Measurements from ENCODE around the gene TMEM183A. TPM values are rescaled to one million over a fixed set of nuclear protein-coding genes. Genes with fewer than 3 reads are reported as not detected.

TMEM183A gene
- total and polyA plus RNA-seq, 12 donors: 23.4 to 67.2 (median 52.8) TPM

GRCh38 chr1:203049576-203050180 is 42.5 kb downstream of the TMEM183A start:
- no peak overlapping the region for H3K4me3 ChIP-seq
- TF ChIP-seq POLR2A (IDR thresholded peaks at IDR 0.05): no peak
- TF ChIP-seq, protein P1, sequence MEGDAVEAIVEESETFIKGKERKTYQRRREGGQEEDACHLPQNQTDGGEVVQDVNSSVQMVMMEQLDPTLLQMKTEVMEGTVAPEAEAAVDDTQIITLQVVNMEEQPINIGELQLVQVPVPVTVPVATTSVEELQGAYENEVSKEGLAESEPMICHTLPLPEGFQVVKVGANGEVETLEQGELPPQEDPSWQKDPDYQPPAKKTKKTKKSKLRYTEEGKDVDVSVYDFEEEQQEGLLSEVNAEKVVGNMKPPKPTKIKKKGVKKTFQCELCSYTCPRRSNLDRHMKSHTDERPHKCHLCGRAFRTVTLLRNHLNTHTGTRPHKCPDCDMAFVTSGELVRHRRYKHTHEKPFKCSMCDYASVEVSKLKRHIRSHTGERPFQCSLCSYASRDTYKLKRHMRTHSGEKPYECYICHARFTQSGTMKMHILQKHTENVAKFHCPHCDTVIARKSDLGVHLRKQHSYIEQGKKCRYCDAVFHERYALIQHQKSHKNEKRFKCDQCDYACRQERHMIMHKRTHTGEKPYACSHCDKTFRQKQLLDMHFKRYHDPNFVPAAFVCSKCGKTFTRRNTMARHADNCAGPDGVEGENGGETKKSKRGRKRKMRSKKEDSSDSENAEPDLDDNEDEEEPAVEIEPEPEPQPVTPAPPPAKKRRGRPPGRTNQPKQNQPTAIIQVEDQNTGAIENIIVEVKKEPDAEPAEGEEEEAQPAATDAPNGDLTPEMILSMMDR (IDR thresholded peaks at IDR 0.05): no peak
- peaks cover 0 to 6% of the 10 kb centered on the region in 2 donors for H3K4me1 ChIP-seq (replicated peaks in 1 of 2)
- no peaks in the 10 kb centered on the region for H3K36me3 ChIP-seq (replicated peaks in 1 of 2)
- H3K27ac ChIP-seq: no peak overlapping the region
- WGBS, 4 donors: 81 to 93% (median 86%) methylated on average over 10 to 14 of the region's 14 CpGs
- H3K27me3 ChIP-seq: peaks cover 6% of the 10 kb centered on the region
- H3K9me3 ChIP-seq (replicated peaks in 1 of 3): no peaks in the 10 kb centered on the region
- DNase-seq: no peak
- intact Hi-C loops (cut with DNase I): loop anchor here in 1 of 2 donors (10.0 kb wide), 1 partner anchor 65 kb away; no protein-coding TSS in a partner anchor

DNA sequence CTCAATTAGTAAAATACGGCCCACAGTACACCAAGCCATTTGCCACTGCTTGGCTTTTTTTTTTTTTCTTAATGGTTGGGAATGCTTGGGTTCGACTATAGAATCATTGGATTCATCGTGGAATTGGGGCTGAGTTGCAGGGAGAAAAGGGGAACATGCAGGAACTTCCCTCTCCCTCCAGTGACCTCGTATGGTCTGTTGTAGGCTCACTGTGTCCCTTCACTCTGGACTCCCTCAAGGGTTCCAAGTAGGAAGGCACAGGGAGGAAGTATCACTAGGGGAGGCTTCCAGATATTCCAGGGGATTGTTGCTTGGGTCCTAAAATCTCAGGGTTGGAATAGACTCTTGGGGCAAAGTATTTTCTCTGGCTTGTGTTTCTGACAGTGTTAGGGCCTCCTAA is 43.7 kb downstream of the TMEM183A start:
- Histone ChIP-seq H3K27ac (no peak overlapping the region), H3K4me3 (no peak overlapping the region), H3K36me3 (replicated peaks in 1 of 2) (no peaks in the 10 kb centered on the region), H3K9me3 (replicated peaks in 1 of 3) (no peaks in the 10 kb centered on the region), H3K27me3 (peaks cover 3% of the 10 kb centered on the region), H3K4me1 (replicated peaks in 1 of 2) (peaks cover 0 to 6% of the 10 kb centered on the region in 2 donors)
- no peak for DNase-seq
- intact Hi-C loops (cut with DNase I): no loop called here
- TF ChIP-seq, protein P1 (IDR thresholded peaks at IDR 0.05): no peak
- no peak for TF ChIP-seq POLR2A (IDR thresholded peaks at IDR 0.05)
- 71 to 86% (median 78%) methylated on average over 4 of the region's 4 CpGs for WGBS, 4 donors

GRCh38 chr1:203051841-203052324 is 44.7 kb downstream of the TMEM183A start:
- H3K9me3 ChIP-seq (replicated peaks in 1 of 3): no peaks in the 10 kb centered on the region
- no peaks in the 10 kb centered on the region for H3K36me3 ChIP-seq (replicated peaks in 1 of 2)
- intact Hi-C loops (cut with DNase I): no loop called here
- no peak overlapping the region for H3K4me3 ChIP-seq
- DNase-seq: no peak
- TF ChIP-seq, protein P1 (IDR thresholded peaks at IDR 0.05): no peak
- no peak for TF ChIP-seq POLR2A (IDR thresholded peaks at IDR 0.05)
- peaks cover 0 to 6% of the 10 kb centered on the region in 2 donors for H3K4me1 ChIP-seq (replicated peaks in 1 of 2)
- H3K27me3 ChIP-seq: peaks cover 3% of the 10 kb centered on the region
- H3K27ac ChIP-seq: no peak overlapping the region
- 49 to 67% (median 61%) methylated on average over 12 to 20 of the region's 20 CpGs for whole genome bisulfite sequencing, 4 donors

GRCh38 chr1:203052601-203053000 is 45.4 kb downstream of the TMEM183A start:
- no peaks in the 10 kb centered on the region for H3K9me3 ChIP-seq (replicated peaks in 1 of 3)
- H3K27me3 ChIP-seq: peaks cover 3% of the 10 kb centered on the region
- no peak overlapping the region for H3K27ac ChIP-seq
- H3K36me3 ChIP-seq (replicated peaks in 1 of 2): no peaks in the 10 kb centered on the region
- no peak for DNase-seq
- H3K4me3 ChIP-seq: no peak overlapping the region
- no peaks in the 10 kb centered on the region for H3K4me1 ChIP-seq (replicated peaks in 1 of 2)
- intact Hi-C loops (cut with DNase I): no loop called here
- TF ChIP-seq POLR2A (IDR thresholded peaks at IDR 0.05): no peak
- TF ChIP-seq, protein P1 (IDR thresholded peaks at IDR 0.05): no peak
- 86 to 91% (median 89%) methylated on average over 3 of the region's 3 CpGs for WGBS, 4 donors
